ENCODE measurements around the gene BBS2.
"Not testable (repeated sequence)": the region's sequence is repeated elsewhere in the genome, so short reads cannot be mapped to it uniquely, and the experiment has no call there.

Gene BBS2

DNA sequence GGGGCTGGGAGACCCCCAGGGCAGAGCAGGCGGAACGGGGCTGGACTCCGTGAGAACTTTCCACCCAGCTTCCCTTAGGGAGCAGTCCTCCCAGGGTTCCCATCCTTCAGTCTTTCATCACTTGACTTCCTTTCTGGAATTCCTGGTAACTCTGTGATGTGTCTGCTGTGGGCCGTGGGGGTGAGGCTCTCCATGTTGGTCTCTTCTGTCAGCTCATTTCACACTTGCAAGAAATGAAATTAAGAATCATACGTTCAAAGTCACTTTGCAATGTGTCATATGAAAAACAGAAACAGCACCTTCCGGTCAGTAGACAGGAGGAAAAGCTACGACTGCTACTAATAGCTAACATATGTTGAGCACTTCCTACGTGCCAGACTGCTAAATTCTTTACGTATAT lies 5.4 kb upstream of the BBS2 start:
- DNase-seq, result no peak

- DNase-seq, result no peak
Measured at GRCh38 chr16:56520251-56520577, 390 bp upstream of the BBS2 start.

- no peak for DNase-seq
Measured at GRCh38 chr16:56518425-56518824, 1.4 kb downstream of the BBS2 start.

- DNase-seq, result no peak
Measured at GRCh38 chr16:56517206-56517605, 2.6 kb downstream of the BBS2 start.

- no peak for DNase-seq
Measured at GRCh38 chr16:56515665-56516064, 4.2 kb downstream of the BBS2 start.

DNA sequence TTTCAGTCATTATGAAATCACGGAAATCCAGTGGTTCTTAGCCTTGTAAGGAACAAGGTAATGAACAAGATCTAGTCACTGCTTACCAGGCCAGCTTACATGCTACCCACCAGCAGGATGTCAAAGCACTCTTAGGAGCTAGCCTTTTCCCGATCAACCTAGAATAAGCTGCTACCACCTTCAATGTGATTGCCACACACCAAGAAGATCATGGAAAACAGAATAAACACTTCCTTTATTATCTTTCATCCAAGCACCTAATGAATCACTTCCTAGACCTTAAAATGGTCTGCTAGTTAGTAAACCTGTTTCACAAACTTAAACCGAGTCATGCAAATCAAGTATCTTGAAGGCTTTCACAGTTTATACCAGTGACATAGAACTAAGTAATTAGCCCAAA lies 5.0 kb downstream of the BBS2 start:
- DNase-seq, result no peak

GRCh38 chr16:56513972-56514371 lies 5.9 kb downstream of the BBS2 start:
- DNase-seq, result peak; percentile 58 to 69

DNA sequence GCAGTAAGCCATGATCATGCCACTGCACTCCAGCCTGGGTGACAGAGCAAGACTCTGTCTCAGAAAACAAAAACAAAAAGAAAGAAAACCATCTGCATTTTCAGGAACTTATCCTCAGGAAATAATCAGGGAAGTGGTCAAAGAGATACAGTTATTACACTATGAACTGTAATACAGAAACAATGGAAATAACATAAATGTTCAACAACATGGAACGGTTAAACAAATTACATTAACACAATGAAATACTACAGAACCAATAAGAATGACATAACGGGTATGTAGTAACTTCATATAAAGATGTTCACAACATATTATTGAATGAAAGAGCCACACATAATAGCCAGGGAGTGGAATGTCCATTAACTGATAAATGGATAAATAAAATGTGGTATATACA lies 6.7 kb downstream of the BBS2 start:
- DNase-seq, result peak in 1 of 2 donors; percentile 32

- no peak for DNase-seq
Measured at GRCh38 chr16:56512025-56512424, 7.8 kb downstream of the BBS2 start.

DNA sequence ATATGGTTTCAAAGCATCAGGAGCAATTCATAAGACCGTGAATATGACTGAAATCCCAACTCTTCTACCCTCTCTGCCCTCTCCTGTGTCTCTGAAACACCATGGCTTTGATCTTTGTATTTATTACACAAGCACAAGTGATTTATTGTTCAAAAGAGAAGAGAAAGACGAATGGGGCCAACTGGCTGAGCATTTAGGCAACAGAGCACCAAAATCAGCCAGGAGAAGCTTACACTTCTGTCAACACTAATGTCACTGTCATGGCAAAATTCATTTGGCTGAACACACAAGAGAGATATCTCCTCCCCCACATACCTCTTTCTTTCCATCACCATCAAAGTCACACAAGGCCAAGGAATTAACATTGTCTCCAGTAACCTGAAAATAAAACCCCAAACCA lies 9.3 kb downstream of the BBS2 start:
- DNase-seq, result no peak

- DNase-seq, result no peak
Measured at GRCh38 chr16:56506941-56507340, 12.9 kb downstream of the BBS2 start.

DNA sequence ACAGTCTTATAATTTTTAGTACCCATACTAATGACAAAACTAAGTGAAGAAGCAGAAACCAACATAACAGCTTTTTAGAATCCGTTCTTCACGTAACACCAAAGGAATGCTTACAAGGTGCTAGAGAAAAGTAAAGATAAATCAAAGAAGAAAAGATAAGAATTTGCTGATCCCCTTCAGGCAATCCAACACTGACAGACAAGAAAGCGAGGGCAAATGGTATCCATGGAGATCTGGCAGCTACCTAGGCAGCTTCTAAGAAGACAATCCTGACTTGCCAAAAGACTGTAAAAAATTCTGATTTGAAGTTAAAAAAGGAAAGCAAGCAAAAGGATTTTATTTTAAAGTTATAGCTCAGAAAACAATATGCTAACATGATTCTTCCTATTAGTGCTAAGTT lies 14.6 kb downstream of the BBS2 start:
- no peak for DNase-seq

GRCh38 chr16:56493815-56494214 lies 26.0 kb downstream of the BBS2 start:
- DNase-seq, result no peak

GRCh38 chr16:56493126-56493525 lies 26.7 kb downstream of the BBS2 start:
- DNase-seq, result no peak

DNA sequence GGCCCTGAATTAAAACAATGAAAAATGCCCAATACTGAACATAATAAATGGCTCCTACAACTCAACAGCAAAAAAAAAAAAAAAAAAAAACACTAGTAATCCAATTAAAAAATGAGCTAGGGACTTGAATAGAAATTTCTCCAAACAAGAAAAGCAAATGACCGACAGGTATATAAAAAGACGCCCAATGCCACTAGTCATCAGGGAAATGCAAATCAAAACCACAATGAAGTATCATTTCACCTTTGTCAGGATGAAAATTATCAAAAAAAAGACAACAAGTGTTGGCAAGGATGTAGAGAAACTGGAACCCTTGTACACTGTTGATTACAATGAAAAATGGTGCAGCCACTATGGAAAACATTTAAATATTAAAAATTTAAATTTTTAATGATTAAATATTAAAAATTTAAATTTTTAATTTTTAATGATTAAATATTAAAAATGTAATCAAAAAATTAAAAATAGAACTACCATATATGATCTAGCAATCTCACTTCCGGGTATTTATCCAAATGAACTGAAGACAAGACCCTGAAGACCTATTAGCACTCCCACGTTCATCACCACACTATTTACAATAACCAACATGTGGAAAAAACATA lies 28.1 kb downstream of the BBS2 start:
- DNase-seq, result no peak

DNA sequence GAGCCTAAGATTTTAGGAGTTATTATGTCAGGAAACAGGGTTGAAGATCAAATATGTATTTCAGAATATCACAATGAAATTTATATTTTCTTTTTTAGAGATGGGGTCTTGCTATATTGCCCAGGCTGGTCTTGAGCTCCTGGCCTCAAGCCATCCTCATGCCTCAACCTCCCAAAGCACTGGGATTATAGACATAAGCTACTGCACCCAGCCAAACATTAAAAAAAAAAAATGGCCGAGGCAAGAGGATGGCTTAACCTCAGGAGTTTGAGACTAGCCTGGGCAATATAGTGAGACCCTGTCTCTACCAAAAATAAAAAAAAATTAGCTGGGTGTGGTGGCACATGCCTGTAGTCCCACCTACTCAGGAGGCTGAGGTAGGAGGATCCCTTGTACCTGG lies 31.0 kb downstream of the BBS2 start:
- not testable (repeated sequence) for DNase-seq

DNA sequence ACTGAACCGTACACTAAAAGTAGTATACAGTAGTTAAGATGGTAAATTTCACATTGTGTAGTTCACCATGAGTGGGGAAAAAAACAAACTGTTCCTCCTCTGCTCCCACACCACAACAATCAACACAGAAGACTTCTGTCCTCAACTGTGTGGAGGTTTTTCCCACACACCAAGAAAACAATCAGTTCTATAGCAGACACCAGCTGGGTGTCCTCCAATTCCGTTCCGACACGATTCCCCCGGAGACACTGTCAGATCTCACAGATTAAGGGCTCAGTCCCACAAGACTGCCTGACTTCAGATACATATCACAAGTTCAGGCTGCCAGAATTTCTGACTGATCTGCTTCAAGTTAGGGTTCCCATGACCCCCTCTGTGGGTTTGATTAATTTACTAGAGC lies 31.8 kb downstream of the BBS2 start:
- no peak for DNase-seq

DNA sequence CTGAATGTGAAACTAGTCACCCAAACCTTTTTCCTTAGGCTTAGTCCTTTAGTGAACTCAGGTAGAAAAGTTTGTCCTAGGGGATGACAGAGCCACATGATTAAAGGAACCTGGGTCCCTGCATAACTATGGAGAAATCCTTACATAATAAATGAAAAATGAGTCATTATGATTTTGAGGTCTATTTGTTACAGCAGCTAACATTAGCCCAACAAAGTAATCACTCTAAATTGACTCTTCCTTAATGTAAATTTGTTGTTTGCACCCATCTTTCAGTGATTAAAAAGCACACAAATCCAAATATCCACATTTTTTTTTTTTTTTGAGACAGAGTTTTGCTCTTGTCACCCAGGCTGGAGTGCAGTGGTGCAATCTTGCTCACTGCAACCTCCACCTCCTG lies 36.4 kb downstream of the BBS2 start:
- no peak for DNase-seq

- no peak for DNase-seq
Measured at GRCh38 chr16:56482683-56483236, 37.1 kb downstream of the BBS2 start.

DNA sequence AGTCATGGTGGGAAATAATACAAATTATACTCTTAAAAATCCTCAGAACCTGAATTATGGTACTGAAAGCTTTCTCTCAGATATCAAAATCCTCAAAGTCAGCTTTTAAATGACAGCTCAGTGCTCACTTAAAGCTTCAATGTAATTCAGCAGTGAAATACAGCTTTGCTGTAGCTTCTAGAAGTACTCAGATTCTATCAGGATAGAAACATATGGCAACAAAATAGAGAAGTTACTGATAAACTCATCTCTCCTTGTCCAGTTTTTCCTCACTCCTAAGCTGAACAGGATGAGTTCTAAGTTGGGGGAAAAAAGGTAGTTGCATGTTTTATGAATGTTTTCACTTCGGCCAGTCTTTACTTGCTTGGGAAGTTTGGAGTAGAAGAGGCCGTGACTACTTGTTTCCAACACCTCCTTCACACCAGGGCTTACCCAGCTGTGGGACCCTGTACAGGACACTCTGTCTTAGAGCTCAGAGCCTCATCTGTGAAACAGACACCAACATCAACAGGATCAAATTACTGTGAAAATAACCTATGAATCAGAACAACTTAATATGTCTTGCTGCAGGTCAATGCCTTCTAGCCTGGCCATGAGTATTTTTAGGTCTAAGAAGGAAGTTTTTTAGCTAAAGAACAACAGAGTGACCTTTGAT lies 38.2 kb downstream of the BBS2 start:
- no peak for DNase-seq

DNA sequence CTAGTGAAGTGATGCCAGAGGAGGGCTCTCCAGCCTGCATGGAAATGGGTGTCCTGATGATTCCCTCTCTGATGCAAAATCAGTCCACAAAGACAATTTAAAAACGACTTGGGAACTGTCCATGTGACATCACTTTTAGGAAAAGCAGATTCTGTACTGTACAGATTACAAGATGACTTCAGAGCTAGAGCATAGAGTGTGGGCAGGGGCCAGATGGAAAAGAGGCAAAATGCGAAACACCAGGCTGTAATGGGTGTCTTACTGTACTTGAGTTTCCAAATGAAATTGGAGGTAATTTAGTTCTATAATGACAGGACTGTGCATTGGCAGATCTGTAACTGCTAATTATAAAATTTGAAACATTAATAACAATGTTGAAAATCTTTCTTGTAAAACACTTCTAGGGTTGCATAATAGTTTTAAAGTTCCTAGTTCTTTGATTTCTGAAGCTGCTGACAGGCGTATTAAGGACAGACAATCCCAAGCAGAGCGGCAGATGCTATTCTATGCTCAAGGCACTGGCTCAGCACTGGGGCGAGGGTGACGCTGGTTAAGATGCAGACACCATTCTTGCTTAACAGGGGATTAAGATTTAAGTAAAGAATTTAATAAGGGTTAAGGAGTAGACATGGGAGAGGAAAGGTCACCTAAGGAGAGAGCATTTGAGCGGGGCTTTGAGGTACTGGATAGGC lies 38.9 kb downstream of the BBS2 start:
- peak; percentile 4 to 6 for DNase-seq

GRCh38 chr16:56479469-56479868 lies 40.4 kb downstream of the BBS2 start:
- DNase-seq, result no peak

GRCh38 chr16:56478281-56479049 lies 41.4 kb downstream of the BBS2 start:
- DNase-seq, result peak; percentile 49 to 58

Data from inflammatory macrophage (primary cell).